ENCODE results near the gene BLVRA. TPM values are rescaled to one million over a fixed set of nuclear protein-coding genes. Genes with fewer than 3 reads are reported as not detected.
"Not testable (repeated sequence)": the region's sequence is repeated elsewhere in the genome, so short reads cannot be mapped to it uniquely, and the experiment has no call there.

BLVRA gene
- total and polyA plus RNA-seq, 2 donors (not counting 1 experiment from before 2014, with no cell fraction given): 5.4 to 6.9 TPM

GRCh38 chr7:43824963-43825362 is 66.5 kb downstream of the BLVRA start:
- no CpG with 5 or more reads among the region's 1 CpG for WGBS (ENCODE audit: insufficient coverage)
- no peak for TF ChIP-seq CTCF (IDR thresholded peaks at IDR 0.05)
- no peak for TF ChIP-seq EZH2 (IDR thresholded peaks at IDR 0.05; ENCODE audit: borderline replicate concordance, insufficient read depth, low read depth, low read length, poor library complexity, severe bottlenecking)
- POLR2A ChIA-PET: no interaction called here
- Histone ChIP-seq H2AFZ (ENCODE audit: insufficient read depth, low read depth, low read length, poor library complexity, severe bottlenecking) (no peak overlapping the region), H4K20me1 (ENCODE audit: control insufficient read depth, insufficient read depth, low read length, poor library complexity, severe bottlenecking) (no peaks in the 10 kb centered on the region), H3K27ac (ENCODE audit: low read length in 2 of 2) (no peak overlapping the region), H3K4me3 (ENCODE audit: control extremely low read depth in 1 of 5, extremely low read depth in 1 of 5, insufficient read depth in 1 of 5, low read depth in 2 of 5, low read length in 4 of 5) (no peak overlapping the region), H3K4me1 (ENCODE audit: control insufficient read depth in 2 of 2, insufficient read depth in 2 of 2, low read length in 2 of 2) (no peaks in the 10 kb centered on the region), H3K9me3 (ENCODE audit: control extremely low read depth in 1 of 3, control insufficient read depth in 2 of 3, insufficient read depth in 1 of 3, low read length in 2 of 3) (peaks cover 0 to 2% (median 0%) of the 10 kb centered on the region in 3 donors), H3K4me2 (replicated peaks; ENCODE audit: low read depth, low read length, poor library complexity, severe bottlenecking) (no peak overlapping the region), H3K9ac (ENCODE audit: low read length) (no peak overlapping the region), H3K79me2 (ENCODE audit: control insufficient read depth, insufficient read depth, low read length) (no peaks in the 10 kb centered on the region), H3K36me3 (replicated peaks in 1 of 2; ENCODE audit: control extremely low read depth in 1 of 2, control insufficient read depth in 1 of 2, extremely low read depth in 1 of 2, insufficient read depth in 2 of 2, low read length in 1 of 2) (no peaks in the 10 kb centered on the region), H3K27me3 (replicated peaks in 1 of 4; ENCODE audit: control extremely low read depth in 1 of 4, control insufficient read depth in 3 of 4, insufficient read depth in 4 of 4, low read length in 3 of 4) (peaks cover 0 to 10% (median 5%) of the 10 kb centered on the region in 4 experiments)
- DNase-seq (no peak), ATAC-seq (ENCODE audit: low read depth) (no peak)
- Mint-ChIP-seq H3K9me3 (ENCODE audit: insufficient read depth) (no peaks in the 10 kb centered on the region), H3K4me1 (no peaks in the 10 kb centered on the region), H3K27me3 (peaks cover 60% of the 10 kb centered on the region), H3K4me3 (no peak overlapping the region), H3K27ac (no peak overlapping the region)
- intact Hi-C loops (cut with micrococcal nuclease): no loop called here
- CTCF ChIA-PET: interaction anchor here (0.6 kb wide), 1 partner anchor 111 kb away, joined by 3 read pairs; no protein-coding TSS in a partner anchor

- H3K9ac ChIP-seq (ENCODE audit: low read length): no peak overlapping the region
- Mint-ChIP-seq H3K9me3 (ENCODE audit: insufficient read depth) (no peaks in the 10 kb centered on the region), H3K27me3 (peaks cover 56% of the 10 kb centered on the region), H3K4me3 (no peak overlapping the region), H3K27ac (no peak overlapping the region), H3K4me1 (no peaks in the 10 kb centered on the region)
- peaks cover 0 to 10% (median 5%) of the 10 kb centered on the region in 4 experiments for H3K27me3 ChIP-seq (replicated peaks in 1 of 4; ENCODE audit: control extremely low read depth in 1 of 4, control insufficient read depth in 3 of 4, insufficient read depth in 4 of 4, low read length in 3 of 4)
- H3K79me2 ChIP-seq (ENCODE audit: control insufficient read depth, insufficient read depth, low read length): no peaks in the 10 kb centered on the region
- H3K27ac ChIP-seq (ENCODE audit: low read length in 2 of 2): no peak overlapping the region
- peaks cover 0 to 4% (median 0%) of the 10 kb centered on the region in 3 donors for H3K9me3 ChIP-seq (ENCODE audit: control extremely low read depth in 1 of 3, control insufficient read depth in 2 of 3, insufficient read depth in 1 of 3, low read length in 2 of 3)
- 100% methylated on average over 1 of the region's 5 CpGs for WGBS (ENCODE audit: insufficient coverage)
- no peaks in the 10 kb centered on the region for H4K20me1 ChIP-seq (ENCODE audit: control insufficient read depth, insufficient read depth, low read length, poor library complexity, severe bottlenecking)
- DNase-seq: no peak
- H3K4me2 ChIP-seq (replicated peaks; ENCODE audit: low read depth, low read length, poor library complexity, severe bottlenecking): no peak overlapping the region
- H2AFZ ChIP-seq (ENCODE audit: insufficient read depth, low read depth, low read length, poor library complexity, severe bottlenecking): no peak overlapping the region
- ATAC-seq (ENCODE audit: low read depth): no peak
- ChIA-PET CTCF (interaction anchor here (0.6 kb wide), 1 partner anchor 110 kb away, joined by 3 read pairs; no protein-coding TSS in a partner anchor), POLR2A (no interaction called here)
- no peaks in the 10 kb centered on the region for H3K4me1 ChIP-seq (ENCODE audit: control insufficient read depth in 2 of 2, insufficient read depth in 2 of 2, low read length in 2 of 2)
- TF ChIP-seq CTCF (IDR thresholded peaks at IDR 0.05) (no peak), EZH2 (IDR thresholded peaks at IDR 0.05; ENCODE audit: borderline replicate concordance, insufficient read depth, low read depth, low read length, poor library complexity, severe bottlenecking) (no peak)
- intact Hi-C loops (cut with micrococcal nuclease): no loop called here
- no peak overlapping the region for H3K4me3 ChIP-seq (ENCODE audit: control extremely low read depth in 1 of 5, extremely low read depth in 1 of 5, insufficient read depth in 1 of 5, low read depth in 2 of 5, low read length in 4 of 5)
- no peaks in the 10 kb centered on the region for H3K36me3 ChIP-seq (replicated peaks in 1 of 2; ENCODE audit: control extremely low read depth in 1 of 2, control insufficient read depth in 1 of 2, extremely low read depth in 1 of 2, insufficient read depth in 2 of 2, low read length in 1 of 2)
Observed at GRCh38 chr7:43825391-43825808, 66.9 kb downstream of the BLVRA start.

GRCh38 chr7:43830917-43831316 is 72.4 kb downstream of the BLVRA start:
- peaks cover 9 to 11% of the 10 kb centered on the region in 2 donors for H3K4me1 ChIP-seq (ENCODE audit: control insufficient read depth in 2 of 2, insufficient read depth in 2 of 2, low read length in 2 of 2)
- H3K9me3 Mint-ChIP-seq (ENCODE audit: insufficient read depth); H3K27ac ChIP-seq (ENCODE audit: low read length in 2 of 2); DNase-seq; H3K9ac ChIP-seq (ENCODE audit: low read length); H2AFZ ChIP-seq (ENCODE audit: insufficient read depth, low read depth, low read length, poor library complexity, severe bottlenecking); H3K27me3 ChIP-seq (replicated peaks in 1 of 4; ENCODE audit: control extremely low read depth in 1 of 4, control insufficient read depth in 3 of 4, insufficient read depth in 4 of 4, low read length in 3 of 4); H3K79me2 ChIP-seq (ENCODE audit: control insufficient read depth, insufficient read depth, low read length); H4K20me1 ChIP-seq (ENCODE audit: control insufficient read depth, insufficient read depth, low read length, poor library complexity, severe bottlenecking); H3K4me3 ChIP-seq (ENCODE audit: control extremely low read depth in 1 of 5, extremely low read depth in 1 of 5, insufficient read depth in 1 of 5, low read depth in 2 of 5, low read length in 4 of 5); intact Hi-C loops (cut with micrococcal nuclease); H3K9me3 ChIP-seq (ENCODE audit: control extremely low read depth in 1 of 3, control insufficient read depth in 2 of 3, insufficient read depth in 1 of 3, low read length in 2 of 3); H3K4me2 ChIP-seq (replicated peaks; ENCODE audit: low read depth, low read length, poor library complexity, severe bottlenecking); H3K36me3 ChIP-seq (replicated peaks in 1 of 2; ENCODE audit: control extremely low read depth in 1 of 2, control insufficient read depth in 1 of 2, extremely low read depth in 1 of 2, insufficient read depth in 2 of 2, low read length in 1 of 2); H3K4me3 Mint-ChIP-seq; POLR2A ChIA-PET; ATAC-seq (ENCODE audit: low read depth); H3K27ac Mint-ChIP-seq: not testable (repeated sequence)
- Mint-ChIP-seq H3K4me1 (peaks cover 14% of the 10 kb centered on the region), H3K27me3 (peaks cover 31% of the 10 kb centered on the region)
- CTCF ChIA-PET: interaction anchor here (0.7 to 4.9 kb wide), 2 partner anchors 8 to 9 kb away, joined by 3 to 17 read pairs; no protein-coding TSS in a partner anchor

All from B cell (primary cell).